Activated T-helper 1 cell treated with anti-CD3 and anti-CD28 coated beads, Interleukin-12 subunit alpha, Interleukin-12 subunit beta, Interleukin-2, Interleukin-4 antibody, amounts not matched to agents 30 ng/mL and 10 ng/mL and 1 ng/mL, durations not matched to agents 14 hours and 24 hours and 36 hours (primary cell): ENCODE results near the gene DCAF11. TPM values are rescaled to one million over a fixed set of nuclear protein-coding genes. Genes with fewer than 3 reads are reported as not detected.

Experiments
- DNase-seq: peaks from one replicate; pipeline ENCODE4 v3.0.0; 2021; ENCODE audit warnings: low spot score
- H3K27ac Mint-ChIP-seq: one replicate; pipeline ENCODE4 v1.8.0; 2021; ENCODE audit warnings: mild to moderate bottlenecking, mixed read lengths
- H3K27me3 Mint-ChIP-seq: one replicate; pipeline ENCODE4 v1.8.0; 2022; ENCODE audit warnings: mild to moderate bottlenecking, moderate library complexity, mixed read lengths; ENCODE audit not compliant: insufficient read depth
- H3K36me3 Mint-ChIP-seq: one replicate; pipeline ENCODE4 v1.8.0; 2021; ENCODE audit warnings: low read depth, mixed read lengths
- H3K4me1 Mint-ChIP-seq: one replicate; pipeline ENCODE4 v1.8.0; 2021; ENCODE audit warnings: low read depth, mixed read lengths
- H3K4me3 Mint-ChIP-seq: one replicate; pipeline ENCODE4 v1.8.0; 2021; ENCODE audit warnings: mild to moderate bottlenecking, moderate library complexity, mixed read lengths
- H3K9me3 Mint-ChIP-seq: one replicate; pipeline ENCODE4 v1.8.0; 2021; ENCODE audit warnings: mixed read lengths
- intact Hi-C: fragments of 100-400 bp; cut with micrococcal nuclease; formaldehyde crosslinking; loops from one replicate; pipeline ENCODE4 v1.15.1; 2024
- total RNA-seq: library from RNA; stranded (reverse); gene quantifications from 2 replicates; pipeline ENCODE4 v1.2.3, GENCODE V29; 2022

The DCAF11 gene
- total RNA-seq: 69.9 and 71.6 TPM in 2 replicates

DNA sequence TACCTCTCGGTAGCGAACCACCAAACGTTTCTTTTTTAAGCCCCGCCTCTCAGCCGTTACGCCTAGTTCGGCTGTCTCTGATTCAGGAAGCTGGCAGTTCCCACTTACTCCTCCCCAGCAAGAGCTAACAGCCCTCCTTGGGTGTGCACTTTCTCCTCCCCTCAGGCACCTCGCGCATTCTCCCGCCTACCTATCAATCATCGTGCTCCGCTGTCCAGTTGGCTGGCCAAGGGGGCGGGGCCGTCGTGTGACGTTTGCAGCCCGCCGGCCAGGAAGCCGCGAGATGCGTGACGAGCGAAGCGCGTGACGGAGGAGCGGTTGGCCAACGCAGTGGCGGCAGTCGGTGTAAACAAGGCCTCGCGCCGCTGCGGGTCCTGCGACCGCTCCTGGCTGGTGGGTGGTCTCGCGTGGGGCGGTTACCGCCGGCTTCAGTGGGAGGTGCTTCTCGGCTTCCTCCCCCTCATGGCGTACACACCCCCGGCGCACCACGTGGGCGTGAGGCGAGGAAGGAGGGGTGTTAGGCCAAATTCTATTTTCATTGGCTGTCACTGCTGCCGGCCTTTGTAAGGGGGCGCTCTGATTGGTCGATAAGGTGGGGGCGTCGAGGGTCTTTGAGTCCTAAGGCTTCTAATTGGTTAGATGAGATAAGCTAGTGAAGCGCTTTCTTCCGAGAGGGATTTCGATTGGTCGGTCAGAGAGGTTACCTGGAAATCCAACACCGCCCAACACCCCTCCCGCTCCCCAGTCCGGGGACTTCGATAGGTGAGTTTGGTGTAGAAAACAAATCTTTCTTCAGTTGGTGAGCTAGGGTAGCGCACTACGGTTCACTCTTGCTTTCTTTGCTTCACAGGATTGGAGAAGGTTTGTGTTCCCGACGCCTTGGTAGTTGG is at the start of gene DCAF11, which contains the start of gene NRL:
Gene DCAF11 (plus strand): TSS at position 246 of the 890 bp plus-strand sequence. CDS start 818 bp downstream, outside the sequence.
Gene NRL (minus strand): TSS at position 418 of the 890 bp plus-strand sequence. CDS start 32,101 bp downstream, outside the sequence.
- H3K4me1 Mint-ChIP-seq: peaks cover 34% of the 10 kb centered on the region
- no peaks in the 10 kb centered on the region for H3K27me3 Mint-ChIP-seq
- H3K4me3 Mint-ChIP-seq: peak within 1 kb of the TSS; percentile 99
- H3K9me3 Mint-ChIP-seq: no peaks in the 10 kb centered on the region
- DNase-seq: peak; percentile 98
- peaks cover 33% of the 10 kb centered on the region for H3K36me3 Mint-ChIP-seq
- peak within 1 kb of the TSS; percentile 98 for H3K27ac Mint-ChIP-seq
- intact Hi-C loops: loop anchor here (1.0 to 10.0 kb wide), 18 partner anchors 20 to 790 kb away; partner anchors contain the start of genes CHMP4A, DHRS1, DHRS4L2 and EMC9

- Mint-ChIP-seq H3K9me3 (no peaks in the 10 kb centered on the region), H3K27me3 (no peaks in the 10 kb centered on the region), H3K4me1 (no peaks in the 10 kb centered on the region), H3K27ac (no peak overlapping the region), H3K36me3 (no peaks in the 10 kb centered on the region), H3K4me3 (no peak overlapping the region)
- intact Hi-C loops: no loop called here
- no peak for DNase-seq
Measured at GRCh38 chr14:24064856-24065255, 49.7 kb upstream of the DCAF11 start.

DNA sequence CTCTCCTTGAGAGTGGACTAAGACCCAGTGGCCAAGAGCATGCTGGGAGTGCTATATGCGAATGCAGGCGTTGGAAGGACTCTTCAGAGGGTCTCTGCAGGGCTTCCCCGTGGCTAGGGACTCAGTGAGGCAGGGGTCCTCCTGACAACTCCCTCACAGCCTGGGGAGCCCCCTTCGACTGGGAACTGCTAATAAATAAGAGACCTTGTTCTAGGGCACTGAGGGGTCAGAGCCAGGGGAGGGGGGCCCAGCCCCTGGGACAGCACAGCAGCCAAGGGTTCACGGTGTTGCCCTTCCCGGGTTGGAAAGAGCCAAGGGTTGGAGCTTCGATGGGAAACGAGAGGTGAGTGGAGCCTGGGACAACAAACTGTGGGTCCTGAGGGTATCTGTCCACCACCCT is 49.2 kb upstream of the DCAF11 start:
- Mint-ChIP-seq H3K27me3 (peaks cover 3% of the 10 kb centered on the region), H3K4me3 (no peak overlapping the region), H3K9me3 (no peaks in the 10 kb centered on the region), H3K27ac (no peak overlapping the region), H3K36me3 (no peaks in the 10 kb centered on the region), H3K4me1 (peaks cover 4% of the 10 kb centered on the region)
- intact Hi-C loops: no loop called here
- DNase-seq: no peak

- intact Hi-C loops: no loop called here
- Mint-ChIP-seq H3K27ac (no peak overlapping the region), H3K4me3 (no peak overlapping the region), H3K36me3 (no peaks in the 10 kb centered on the region), H3K4me1 (peaks cover 12% of the 10 kb centered on the region), H3K27me3 (peaks cover 5% of the 10 kb centered on the region), H3K9me3 (no peaks in the 10 kb centered on the region)
- no peak for DNase-seq
Measured at GRCh38 chr14:24066496-24067132, 48.0 kb upstream of the DCAF11 start.

DNA sequence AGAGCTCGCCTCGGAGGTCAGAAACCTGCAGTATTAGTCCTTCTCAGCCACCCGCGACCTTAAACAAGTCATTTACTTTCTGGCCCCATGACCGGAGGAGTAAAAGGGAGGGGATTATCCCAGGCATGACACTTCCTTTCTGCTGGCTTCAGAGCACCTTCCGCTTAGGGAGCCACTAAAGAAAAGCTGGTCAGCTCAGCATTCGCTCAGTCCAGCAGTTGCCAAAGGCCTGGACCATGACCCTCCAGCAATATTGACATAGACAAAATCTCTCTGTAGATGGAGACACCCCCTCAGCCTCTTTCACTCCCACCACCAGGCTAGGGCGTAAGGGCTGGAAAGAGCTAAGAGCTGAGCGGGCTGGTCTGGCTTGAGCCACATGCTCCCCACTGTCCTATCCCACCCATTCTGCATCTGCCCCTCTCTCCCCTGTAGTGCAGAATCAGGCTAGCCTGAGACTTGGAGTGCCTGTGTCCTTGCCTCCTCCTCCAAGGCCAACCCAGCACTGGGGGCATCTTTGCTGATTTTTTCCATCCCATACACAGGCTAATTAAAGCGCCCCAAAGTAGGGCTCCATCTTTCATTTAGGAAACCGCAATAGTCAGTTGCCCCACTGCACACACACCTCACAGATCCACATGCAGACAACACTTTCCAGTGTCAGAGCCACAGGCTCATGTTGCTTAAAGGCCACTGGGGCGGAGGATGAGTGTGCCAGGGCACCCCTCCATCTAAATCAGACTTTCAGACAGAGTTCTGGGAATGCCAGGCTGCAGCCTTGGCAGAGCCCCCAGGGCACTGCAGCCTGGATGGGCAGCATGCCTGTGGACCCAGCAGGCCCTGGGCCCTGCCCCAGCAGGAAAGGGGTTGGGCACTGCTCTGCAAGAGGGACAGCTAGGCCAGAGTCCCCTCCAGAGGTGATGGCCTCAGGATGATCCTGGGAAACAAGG is 47.2 kb upstream of the DCAF11 start:
- intact Hi-C loops: no loop called here
- DNase-seq: no peak

GRCh38 chr14:24068711-24069410 is 45.7 kb upstream of the DCAF11 start:
- H3K27me3 Mint-ChIP-seq: peaks cover 5% of the 10 kb centered on the region
- peaks cover 12% of the 10 kb centered on the region for H3K4me1 Mint-ChIP-seq
- H3K27ac Mint-ChIP-seq: no peak overlapping the region
- intact Hi-C loops: no loop called here
- H3K9me3 Mint-ChIP-seq: no peaks in the 10 kb centered on the region
- no peak overlapping the region for H3K4me3 Mint-ChIP-seq
- no peaks in the 10 kb centered on the region for H3K36me3 Mint-ChIP-seq
- no peak for DNase-seq

More for the DNA sequence above, 47.2 kb upstream of the DCAF11 start:
- Mint-ChIP-seq H3K4me1 (peaks cover 12% of the 10 kb centered on the region), H3K27me3 (peaks cover 5% of the 10 kb centered on the region), H3K4me3 (no peak overlapping the region), H3K9me3 (no peaks in the 10 kb centered on the region), H3K36me3 (no peaks in the 10 kb centered on the region), H3K27ac (no peak overlapping the region)

DNA sequence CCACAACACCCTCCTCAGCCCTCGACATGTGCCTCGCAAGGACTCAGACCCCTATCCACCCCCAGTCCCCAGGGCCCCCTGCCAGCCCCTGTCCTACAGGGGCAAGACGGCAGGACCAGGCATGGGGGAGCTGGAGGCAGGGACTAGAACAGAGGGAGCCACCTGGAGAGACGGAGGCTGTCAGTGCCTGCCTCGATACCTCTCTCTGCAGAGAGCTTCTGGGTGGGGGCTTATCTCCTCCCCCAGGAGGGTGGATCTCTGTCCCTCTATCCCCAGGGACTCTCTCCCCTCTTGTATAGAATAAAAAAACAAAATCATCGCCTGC is 45.2 kb upstream of the DCAF11 start:
- Mint-ChIP-seq H3K36me3 (no peaks in the 10 kb centered on the region), H3K4me1 (peaks cover 12% of the 10 kb centered on the region), H3K4me3 (no peak overlapping the region), H3K27ac (no peak overlapping the region), H3K9me3 (no peaks in the 10 kb centered on the region), H3K27me3 (peaks cover 5% of the 10 kb centered on the region)
- no peak for DNase-seq
- intact Hi-C loops: no loop called here

GRCh38 chr14:24070285-24071143 is 44.1 kb upstream of the DCAF11 start:
- no peak for DNase-seq
- Mint-ChIP-seq H3K27ac (peak overlapping the region; percentile 62), H3K27me3 (peaks cover 8% of the 10 kb centered on the region), H3K9me3 (no peaks in the 10 kb centered on the region), H3K4me1 (peaks cover 17% of the 10 kb centered on the region), H3K36me3 (no peaks in the 10 kb centered on the region), H3K4me3 (no peak overlapping the region)
- intact Hi-C loops: loop anchor here (1.0 kb wide), 1 partner anchor 17 kb away; no protein-coding TSS in a partner anchor

- no peak for DNase-seq
- intact Hi-C loops: loop anchor here (1.0 kb wide), 1 partner anchor 18 kb away; no protein-coding TSS in a partner anchor
- peaks cover 8% of the 10 kb centered on the region for H3K27me3 Mint-ChIP-seq
- H3K4me1 Mint-ChIP-seq: peaks cover 21% of the 10 kb centered on the region
- peak within 1 kb of the TSS; percentile 62 for H3K27ac Mint-ChIP-seq
- H3K4me3 Mint-ChIP-seq: no peak within 1 kb of the TSS
- H3K36me3 Mint-ChIP-seq: no peaks in the 10 kb centered on the region
- H3K9me3 Mint-ChIP-seq: no peaks in the 10 kb centered on the region
Measured at GRCh38 chr14:24071144-24071697, 43.4 kb upstream of the DCAF11 start, which contains the start of gene CPNE6. TSS of gene CPNE6 (plus strand) at chr14:24071562. CDS start at chr14:24072937, 1,375 bp downstream.

DNA sequence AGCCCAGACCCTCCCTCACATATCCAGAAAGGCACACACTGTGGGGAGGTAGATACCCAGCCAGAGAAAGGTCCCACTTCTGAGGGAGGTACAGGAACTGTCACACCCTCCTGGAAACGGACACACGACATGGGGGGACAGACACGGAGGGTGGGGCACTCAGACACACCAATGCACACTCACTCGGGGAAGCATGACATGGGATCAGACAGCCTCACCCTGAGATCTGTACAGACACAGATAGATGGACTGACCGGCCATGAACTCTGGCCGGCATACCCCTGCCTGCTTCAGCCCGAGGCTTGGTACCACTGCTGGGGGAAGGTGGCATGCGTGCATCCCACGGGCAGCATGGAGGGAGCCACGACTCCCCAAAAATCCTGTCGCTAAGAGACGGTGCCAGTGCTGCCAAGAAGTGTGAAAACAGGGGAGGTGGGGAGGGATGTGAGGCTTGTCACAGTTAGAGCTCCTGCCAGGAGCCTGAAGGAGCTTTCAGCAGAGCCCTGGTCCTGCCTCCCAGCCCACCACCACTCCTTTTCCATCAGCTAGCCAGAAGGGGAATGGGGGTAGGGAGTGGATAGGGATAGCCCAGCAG is 42.6 kb upstream of the DCAF11 start:
- no peaks in the 10 kb centered on the region for H3K36me3 Mint-ChIP-seq
- H3K9me3 Mint-ChIP-seq: no peaks in the 10 kb centered on the region
- peaks cover 8% of the 10 kb centered on the region for H3K27me3 Mint-ChIP-seq
- intact Hi-C loops: loop anchor here (1.0 kb wide), 1 partner anchor 19 kb away; no protein-coding TSS in a partner anchor
- peaks cover 21% of the 10 kb centered on the region for H3K4me1 Mint-ChIP-seq
- no peak overlapping the region for H3K27ac Mint-ChIP-seq
- no peak overlapping the region for H3K4me3 Mint-ChIP-seq
- no peak for DNase-seq

GRCh38 chr14:24072436-24072835 is 42.1 kb upstream of the DCAF11 start:
- Mint-ChIP-seq H3K4me1 (peaks cover 21% of the 10 kb centered on the region), H3K9me3 (no peaks in the 10 kb centered on the region), H3K4me3 (no peak overlapping the region), H3K27ac (no peak overlapping the region), H3K27me3 (peaks cover 8% of the 10 kb centered on the region), H3K36me3 (no peaks in the 10 kb centered on the region)
- intact Hi-C loops: no loop called here
- DNase-seq: no peak
